ENCODE results near the gene FOXP1. TPM values are rescaled to one million over a fixed set of nuclear protein-coding genes. Genes with fewer than 3 reads are reported as not detected.

The FOXP1 gene
- total RNA-seq, 1 donor from 2014 or later, result 107 TPM

DNA sequence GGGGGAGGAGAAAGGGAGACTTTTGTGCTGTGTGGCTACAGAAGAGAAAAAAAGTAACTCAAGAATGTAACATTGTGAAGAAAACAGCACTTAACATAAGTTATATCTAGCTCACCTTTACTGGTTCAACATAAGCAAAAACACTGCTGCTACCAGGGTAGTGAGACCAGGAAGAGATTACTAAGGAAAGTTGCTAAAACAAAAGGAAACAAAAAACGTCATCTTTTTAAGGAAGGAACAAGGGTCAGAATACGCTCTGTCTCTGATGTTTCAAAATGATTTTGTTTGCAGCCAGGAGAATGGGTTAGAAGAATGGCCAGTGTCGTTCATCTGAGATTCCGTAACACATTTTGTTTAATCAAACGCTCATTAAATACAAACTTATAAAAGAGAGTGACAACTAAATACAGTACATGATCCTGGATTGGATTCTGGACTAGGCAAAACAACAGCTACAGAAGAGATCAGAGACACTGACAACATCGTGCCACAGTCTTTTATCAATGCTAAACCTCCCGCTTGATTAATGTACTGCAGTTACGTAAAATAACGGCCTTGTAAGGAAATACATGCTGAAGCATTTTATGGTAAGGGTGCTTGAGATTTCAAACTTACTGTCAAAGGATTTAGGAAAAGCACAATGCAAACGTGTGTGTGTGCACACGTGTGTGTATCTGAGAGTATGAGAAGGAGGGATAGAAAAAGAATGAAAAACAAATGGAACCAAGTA lies 67.7 kb downstream of the FOXP1 start:
- H3K9ac ChIP-seq (ENCODE audit: low read length), result no peak overlapping the region
- H3K27me3 Mint-ChIP-seq (ENCODE audit: low read depth, unreplicated experiment), result no peaks in the 10 kb centered on the region
- no peaks in the 10 kb centered on the region for H3K27me3 ChIP-seq (ENCODE audit: insufficient read depth, low read length)
- peaks cover 72% of the 10 kb centered on the region for H3K4me1 ChIP-seq (ENCODE audit: insufficient read depth, low read length)
- H3K27ac ChIP-seq (ENCODE audit: low read depth, low read length), result peak overlapping the region; percentile 96
- H3K4me3 Mint-ChIP-seq (ENCODE audit: unreplicated experiment), result peak overlapping the region; percentile 55
- H3K9me3 Mint-ChIP-seq (ENCODE audit: unreplicated experiment), result no peaks in the 10 kb centered on the region
- H3K27ac Mint-ChIP-seq (ENCODE audit: unreplicated experiment), result no peak overlapping the region
- DNase-seq (ENCODE audit: low read depth) (no peak), FAIRE-seq (peak; percentile 55)
- H3K4me2 ChIP-seq (ENCODE audit: low read length), result no peak overlapping the region
- no peaks in the 10 kb centered on the region for H4K20me1 ChIP-seq (ENCODE audit: insufficient read depth, low read length)
- no peaks in the 10 kb centered on the region for H3K9me3 ChIP-seq (ENCODE audit: insufficient read depth, low read depth, low read length)
- peaks cover 78% of the 10 kb centered on the region for H3K79me2 ChIP-seq (ENCODE audit: insufficient read depth, low read length)
- H2AFZ ChIP-seq (ENCODE audit: low read depth, low read length), result no peak overlapping the region
- H3K4me3 ChIP-seq (ENCODE audit: insufficient read depth, low read depth, low read length), result no peak overlapping the region
- H3K36me3 ChIP-seq (ENCODE audit: insufficient read depth, low read length), result no peaks in the 10 kb centered on the region
- TF ChIP-seq EZH2 (IDR thresholded peaks at IDR 0.05; ENCODE audit: insufficient read depth, low read length), result no peak
- TF ChIP-seq, protein P1, sequence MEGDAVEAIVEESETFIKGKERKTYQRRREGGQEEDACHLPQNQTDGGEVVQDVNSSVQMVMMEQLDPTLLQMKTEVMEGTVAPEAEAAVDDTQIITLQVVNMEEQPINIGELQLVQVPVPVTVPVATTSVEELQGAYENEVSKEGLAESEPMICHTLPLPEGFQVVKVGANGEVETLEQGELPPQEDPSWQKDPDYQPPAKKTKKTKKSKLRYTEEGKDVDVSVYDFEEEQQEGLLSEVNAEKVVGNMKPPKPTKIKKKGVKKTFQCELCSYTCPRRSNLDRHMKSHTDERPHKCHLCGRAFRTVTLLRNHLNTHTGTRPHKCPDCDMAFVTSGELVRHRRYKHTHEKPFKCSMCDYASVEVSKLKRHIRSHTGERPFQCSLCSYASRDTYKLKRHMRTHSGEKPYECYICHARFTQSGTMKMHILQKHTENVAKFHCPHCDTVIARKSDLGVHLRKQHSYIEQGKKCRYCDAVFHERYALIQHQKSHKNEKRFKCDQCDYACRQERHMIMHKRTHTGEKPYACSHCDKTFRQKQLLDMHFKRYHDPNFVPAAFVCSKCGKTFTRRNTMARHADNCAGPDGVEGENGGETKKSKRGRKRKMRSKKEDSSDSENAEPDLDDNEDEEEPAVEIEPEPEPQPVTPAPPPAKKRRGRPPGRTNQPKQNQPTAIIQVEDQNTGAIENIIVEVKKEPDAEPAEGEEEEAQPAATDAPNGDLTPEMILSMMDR (IDR thresholded peaks at IDR 0.05; ENCODE audit: insufficient read depth, low read depth, low read length), result no peak
- H3K36me3 Mint-ChIP-seq (ENCODE audit: low read depth, unreplicated experiment), result peaks cover 5% of the 10 kb centered on the region
- peaks cover 42% of the 10 kb centered on the region for H3K4me1 Mint-ChIP-seq (ENCODE audit: low read depth, unreplicated experiment)

DNA sequence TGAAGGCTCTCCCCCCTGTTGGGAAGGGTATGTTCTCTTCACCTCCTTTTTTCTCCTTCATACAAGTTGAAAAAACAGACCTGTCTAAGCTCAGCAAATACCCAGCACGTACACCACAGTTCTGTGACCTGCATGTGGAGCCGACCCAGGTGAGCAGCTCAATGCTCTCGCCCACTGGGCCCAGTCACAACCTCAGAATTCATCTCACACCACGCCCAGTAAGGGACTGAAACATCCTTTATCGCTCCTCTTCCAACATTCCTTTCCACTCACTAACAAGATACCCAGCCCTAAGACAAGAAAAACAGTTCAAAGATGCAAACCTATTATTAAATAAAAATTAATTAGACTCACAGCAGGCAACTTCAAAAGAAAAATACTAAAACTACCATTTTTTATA lies 68.9 kb downstream of the FOXP1 start:
- H3K9ac ChIP-seq (ENCODE audit: low read length), result peak overlapping the region; percentile 13
- Mint-ChIP-seq H3K27ac (ENCODE audit: unreplicated experiment) (no peak overlapping the region), H3K27me3 (ENCODE audit: low read depth, unreplicated experiment) (no peaks in the 10 kb centered on the region), H3K9me3 (ENCODE audit: unreplicated experiment) (no peaks in the 10 kb centered on the region), H3K36me3 (ENCODE audit: low read depth, unreplicated experiment) (peaks cover 2% of the 10 kb centered on the region), H3K4me1 (ENCODE audit: low read depth, unreplicated experiment) (peaks cover 35% of the 10 kb centered on the region), H3K4me3 (ENCODE audit: unreplicated experiment) (no peak overlapping the region)
- no peak overlapping the region for H2AFZ ChIP-seq (ENCODE audit: low read depth, low read length)
- H3K4me1 ChIP-seq (ENCODE audit: insufficient read depth, low read length), result peaks cover 74% of the 10 kb centered on the region
- no peaks in the 10 kb centered on the region for H3K9me3 ChIP-seq (ENCODE audit: insufficient read depth, low read depth, low read length)
- peak overlapping the region; percentile 96 for H3K27ac ChIP-seq (ENCODE audit: low read depth, low read length)
- no peaks in the 10 kb centered on the region for H4K20me1 ChIP-seq (ENCODE audit: insufficient read depth, low read length)
- FAIRE-seq (no peak), DNase-seq (ENCODE audit: low read depth) (peak; percentile 77)
- no peak overlapping the region for H3K4me3 ChIP-seq (ENCODE audit: insufficient read depth, low read depth, low read length)
- H3K36me3 ChIP-seq (ENCODE audit: insufficient read depth, low read length), result no peaks in the 10 kb centered on the region
- no peaks in the 10 kb centered on the region for H3K27me3 ChIP-seq (ENCODE audit: insufficient read depth, low read length)
- peak overlapping the region; percentile 31 for H3K4me2 ChIP-seq (ENCODE audit: low read length)
- H3K79me2 ChIP-seq (ENCODE audit: insufficient read depth, low read length), result peaks cover 68% of the 10 kb centered on the region
- no peak for TF ChIP-seq EZH2 (IDR thresholded peaks at IDR 0.05; ENCODE audit: insufficient read depth, low read length)
- TF ChIP-seq, protein P1 (IDR thresholded peaks at IDR 0.05; ENCODE audit: insufficient read depth, low read depth, low read length), result no peak

DNA sequence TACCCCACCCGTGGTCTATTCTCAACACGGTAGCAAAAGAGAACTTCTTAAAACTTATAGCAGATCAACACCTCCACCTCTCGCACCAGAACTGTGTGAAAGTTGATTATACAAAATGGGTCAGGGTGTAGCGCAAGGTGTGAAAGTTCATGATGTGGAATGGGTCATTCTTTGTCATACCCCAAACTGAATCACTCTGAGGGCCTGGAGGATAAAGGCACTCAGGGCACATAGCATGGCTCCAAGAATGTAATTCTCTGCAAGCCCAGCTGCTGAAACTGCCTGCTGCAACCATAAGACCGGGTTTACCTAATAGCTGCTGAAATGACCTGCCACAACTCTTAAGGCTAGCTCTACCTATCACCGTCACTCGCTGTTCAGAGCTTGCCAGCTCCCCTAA lies 70.0 kb downstream of the FOXP1 start:
- Histone ChIP-seq H3K79me2 (ENCODE audit: insufficient read depth, low read length) (peaks cover 68% of the 10 kb centered on the region), H3K27me3 (ENCODE audit: insufficient read depth, low read length) (no peaks in the 10 kb centered on the region), H4K20me1 (ENCODE audit: insufficient read depth, low read length) (no peaks in the 10 kb centered on the region), H3K9me3 (ENCODE audit: insufficient read depth, low read depth, low read length) (no peaks in the 10 kb centered on the region), H3K4me2 (ENCODE audit: low read length) (no peak overlapping the region), H3K4me3 (ENCODE audit: insufficient read depth, low read depth, low read length) (no peak overlapping the region), H3K36me3 (ENCODE audit: insufficient read depth, low read length) (no peaks in the 10 kb centered on the region), H3K27ac (ENCODE audit: low read depth, low read length) (peak overlapping the region; percentile 96), H3K4me1 (ENCODE audit: insufficient read depth, low read length) (peaks cover 85% of the 10 kb centered on the region), H2AFZ (ENCODE audit: low read depth, low read length) (no peak overlapping the region), H3K9ac (ENCODE audit: low read length) (no peak overlapping the region)
- FAIRE-seq (no peak), DNase-seq (ENCODE audit: low read depth) (no peak)
- H3K4me1 Mint-ChIP-seq (ENCODE audit: low read depth, unreplicated experiment), result peaks cover 40% of the 10 kb centered on the region
- no peak overlapping the region for H3K27ac Mint-ChIP-seq (ENCODE audit: unreplicated experiment)
- H3K36me3 Mint-ChIP-seq (ENCODE audit: low read depth, unreplicated experiment), result peaks cover 4% of the 10 kb centered on the region
- H3K9me3 Mint-ChIP-seq (ENCODE audit: unreplicated experiment), result no peaks in the 10 kb centered on the region
- no peaks in the 10 kb centered on the region for H3K27me3 Mint-ChIP-seq (ENCODE audit: low read depth, unreplicated experiment)
- no peak for TF ChIP-seq EZH2 (IDR thresholded peaks at IDR 0.05; ENCODE audit: insufficient read depth, low read length)
- TF ChIP-seq, protein P1 (IDR thresholded peaks at IDR 0.05; ENCODE audit: insufficient read depth, low read depth, low read length), result no peak
- no peak overlapping the region for H3K4me3 Mint-ChIP-seq (ENCODE audit: unreplicated experiment)

Measured in astrocyte (in vitro differentiated cells and primary cell).